Measurements from ENCODE around the gene POU6F2. TPM values are rescaled to one million over a fixed set of nuclear protein-coding genes. Genes with fewer than 3 reads are reported as not detected.

Gene POU6F2
- total and polyA plus RNA-seq, 2 donors (not counting 1 experiment from before 2014, with no cell fraction given): under 0.01 TPM; not detected in 1

DNA sequence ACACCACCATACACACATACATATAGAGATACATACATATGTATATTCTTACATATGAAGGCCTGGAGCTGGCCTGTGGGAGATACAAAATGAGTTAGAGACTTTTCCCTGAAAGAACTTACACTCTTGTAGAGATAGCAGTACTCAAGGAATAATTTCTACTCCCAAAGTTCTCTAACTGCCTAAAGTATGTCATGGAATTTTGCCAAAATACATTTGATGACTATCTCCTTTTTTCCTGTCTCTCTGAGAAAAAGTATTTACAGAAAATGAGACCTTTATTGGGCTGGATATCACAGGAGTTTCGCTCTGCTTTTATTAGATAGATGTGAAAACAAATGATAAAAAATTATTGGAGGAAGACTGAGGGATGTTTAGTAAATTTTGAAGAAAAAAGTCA is 220.1 kb downstream of the POU6F2 start:
- no peak overlapping the region for H3K4me2 ChIP-seq (ENCODE audit: extremely low read depth, insufficient read depth, low read length)
- H3K79me2 ChIP-seq (ENCODE audit: control insufficient read depth, insufficient read depth, low read length): no peaks in the 10 kb centered on the region
- H3K36me3 ChIP-seq (ENCODE audit: control insufficient read depth, insufficient read depth, low read length): no peaks in the 10 kb centered on the region
- H3K27ac ChIP-seq (ENCODE audit: insufficient read depth, low read length): no peak overlapping the region
- no peak for DNase-seq (ENCODE audit: low read depth in 2 of 2)
- no peaks in the 10 kb centered on the region for H4K20me1 ChIP-seq (ENCODE audit: control insufficient read depth, extremely low read depth, insufficient read depth, low read length)
- no peaks in the 10 kb centered on the region for H3K4me1 ChIP-seq (ENCODE audit: control insufficient read depth, extremely low read depth, insufficient read depth, low read length)
- no peaks in the 10 kb centered on the region for H3K27me3 ChIP-seq (ENCODE audit: control insufficient read depth, insufficient read depth, low read length)
- no peak overlapping the region for H3K9ac ChIP-seq (ENCODE audit: insufficient read depth, low read length)
- no peaks in the 10 kb centered on the region for H3K9me3 ChIP-seq (ENCODE audit: control insufficient read depth, insufficient read depth, low read depth, low read length)
- H2AFZ ChIP-seq (ENCODE audit: low read length): no peak overlapping the region
- H3K4me3 ChIP-seq (replicated peaks in 1 of 4; ENCODE audit: control extremely low read depth in 1 of 4, insufficient read depth in 1 of 4, low read depth in 3 of 4, low read length in 4 of 4): no peak overlapping the region
- TF ChIP-seq EZH2 (IDR thresholded peaks at IDR 0.05; ENCODE audit: low read length, missing control alignments): no peak
- TF ChIP-seq, protein P1, sequence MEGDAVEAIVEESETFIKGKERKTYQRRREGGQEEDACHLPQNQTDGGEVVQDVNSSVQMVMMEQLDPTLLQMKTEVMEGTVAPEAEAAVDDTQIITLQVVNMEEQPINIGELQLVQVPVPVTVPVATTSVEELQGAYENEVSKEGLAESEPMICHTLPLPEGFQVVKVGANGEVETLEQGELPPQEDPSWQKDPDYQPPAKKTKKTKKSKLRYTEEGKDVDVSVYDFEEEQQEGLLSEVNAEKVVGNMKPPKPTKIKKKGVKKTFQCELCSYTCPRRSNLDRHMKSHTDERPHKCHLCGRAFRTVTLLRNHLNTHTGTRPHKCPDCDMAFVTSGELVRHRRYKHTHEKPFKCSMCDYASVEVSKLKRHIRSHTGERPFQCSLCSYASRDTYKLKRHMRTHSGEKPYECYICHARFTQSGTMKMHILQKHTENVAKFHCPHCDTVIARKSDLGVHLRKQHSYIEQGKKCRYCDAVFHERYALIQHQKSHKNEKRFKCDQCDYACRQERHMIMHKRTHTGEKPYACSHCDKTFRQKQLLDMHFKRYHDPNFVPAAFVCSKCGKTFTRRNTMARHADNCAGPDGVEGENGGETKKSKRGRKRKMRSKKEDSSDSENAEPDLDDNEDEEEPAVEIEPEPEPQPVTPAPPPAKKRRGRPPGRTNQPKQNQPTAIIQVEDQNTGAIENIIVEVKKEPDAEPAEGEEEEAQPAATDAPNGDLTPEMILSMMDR (conservative IDR thresholded peaks at IDR 0.05 in 1 of 2, IDR thresholded peaks at IDR 0.05 in 1 of 2; ENCODE audit: low read depth in 1 of 2, low read length in 2 of 2): no peak

DNA sequence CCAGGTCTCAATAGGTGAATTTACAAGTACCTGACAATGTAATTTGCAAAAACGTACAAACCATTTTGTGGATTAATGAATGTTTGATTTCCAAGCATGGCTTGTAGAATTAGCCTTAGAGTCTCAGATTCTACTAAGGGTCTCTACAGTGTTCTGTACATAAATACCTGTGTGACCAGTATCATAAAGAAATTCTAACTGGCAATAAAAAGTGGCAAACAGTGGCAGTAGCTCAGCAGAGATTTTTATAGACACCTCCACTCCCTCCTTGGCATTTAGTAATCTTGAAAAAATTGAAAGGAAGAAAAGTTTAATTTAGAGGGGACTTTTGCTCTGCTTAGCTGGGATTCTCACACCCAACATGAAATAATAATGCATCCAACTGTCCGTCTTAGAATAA is 220.8 kb downstream of the POU6F2 start:
- H3K27ac ChIP-seq (ENCODE audit: insufficient read depth, low read length): no peak overlapping the region
- H3K4me3 ChIP-seq (replicated peaks in 1 of 4; ENCODE audit: control extremely low read depth in 1 of 4, insufficient read depth in 1 of 4, low read depth in 3 of 4, low read length in 4 of 4): no peak overlapping the region
- DNase-seq (ENCODE audit: low read depth in 2 of 2): no peak
- H3K36me3 ChIP-seq (ENCODE audit: control insufficient read depth, insufficient read depth, low read length): no peaks in the 10 kb centered on the region
- H3K4me1 ChIP-seq (ENCODE audit: control insufficient read depth, extremely low read depth, insufficient read depth, low read length): no peaks in the 10 kb centered on the region
- no peaks in the 10 kb centered on the region for H3K9me3 ChIP-seq (ENCODE audit: control insufficient read depth, insufficient read depth, low read depth, low read length)
- no peak overlapping the region for H3K4me2 ChIP-seq (ENCODE audit: extremely low read depth, insufficient read depth, low read length)
- no peak overlapping the region for H2AFZ ChIP-seq (ENCODE audit: low read length)
- no peaks in the 10 kb centered on the region for H3K79me2 ChIP-seq (ENCODE audit: control insufficient read depth, insufficient read depth, low read length)
- H3K27me3 ChIP-seq (ENCODE audit: control insufficient read depth, insufficient read depth, low read length): no peaks in the 10 kb centered on the region
- TF ChIP-seq, protein P1 (conservative IDR thresholded peaks at IDR 0.05 in 1 of 2, IDR thresholded peaks at IDR 0.05 in 1 of 2; ENCODE audit: low read depth in 1 of 2, low read length in 2 of 2): no peak
- TF ChIP-seq EZH2 (IDR thresholded peaks at IDR 0.05; ENCODE audit: low read length, missing control alignments): no peak
- H4K20me1 ChIP-seq (ENCODE audit: control insufficient read depth, extremely low read depth, insufficient read depth, low read length): no peaks in the 10 kb centered on the region
- no peak overlapping the region for H3K9ac ChIP-seq (ENCODE audit: insufficient read depth, low read length)

DNA sequence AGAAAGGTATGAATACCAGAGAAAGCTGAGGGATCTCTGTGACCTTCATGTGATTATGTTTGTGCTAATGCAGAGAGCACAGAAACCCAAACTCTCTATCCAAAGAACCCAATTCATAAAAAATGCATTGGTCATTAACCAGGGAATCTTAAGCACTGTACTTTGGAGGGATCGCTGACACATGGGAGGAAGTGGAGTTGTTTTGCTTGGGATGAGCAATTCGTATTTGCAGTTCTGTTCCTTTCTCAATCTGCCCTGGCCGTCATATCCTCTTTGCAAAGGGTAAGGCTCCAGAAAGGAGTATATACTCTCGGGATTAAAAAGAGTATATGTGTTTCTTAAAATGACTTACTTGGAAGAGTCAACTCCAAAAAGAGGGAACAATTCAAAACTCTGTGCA is 221.3 kb downstream of the POU6F2 start:
- Histone ChIP-seq H3K9ac (ENCODE audit: insufficient read depth, low read length) (no peak overlapping the region), H2AFZ (ENCODE audit: low read length) (no peak overlapping the region), H3K79me2 (ENCODE audit: control insufficient read depth, insufficient read depth, low read length) (no peaks in the 10 kb centered on the region), H3K27me3 (ENCODE audit: control insufficient read depth, insufficient read depth, low read length) (no peaks in the 10 kb centered on the region), H3K4me2 (ENCODE audit: extremely low read depth, insufficient read depth, low read length) (no peak overlapping the region), H3K4me1 (ENCODE audit: control insufficient read depth, extremely low read depth, insufficient read depth, low read length) (no peaks in the 10 kb centered on the region), H3K36me3 (ENCODE audit: control insufficient read depth, insufficient read depth, low read length) (no peaks in the 10 kb centered on the region), H4K20me1 (ENCODE audit: control insufficient read depth, extremely low read depth, insufficient read depth, low read length) (no peaks in the 10 kb centered on the region), H3K4me3 (replicated peaks in 1 of 4; ENCODE audit: control extremely low read depth in 1 of 4, insufficient read depth in 1 of 4, low read depth in 3 of 4, low read length in 4 of 4) (no peak overlapping the region), H3K9me3 (ENCODE audit: control insufficient read depth, insufficient read depth, low read depth, low read length) (no peaks in the 10 kb centered on the region), H3K27ac (ENCODE audit: insufficient read depth, low read length) (no peak overlapping the region)
- no peak for DNase-seq (ENCODE audit: low read depth in 2 of 2)
- TF ChIP-seq, protein P1 (conservative IDR thresholded peaks at IDR 0.05 in 1 of 2, IDR thresholded peaks at IDR 0.05 in 1 of 2; ENCODE audit: low read depth in 1 of 2, low read length in 2 of 2): no peak
- no peak for TF ChIP-seq EZH2 (IDR thresholded peaks at IDR 0.05; ENCODE audit: low read length, missing control alignments)

All from fibroblast of lung (primary cell).